NCI-H345 treated with DMSO at 0.1 percent for 48 hours (cell line): ENCODE measurements around the gene STK32B.
A peak's percentile ranks its signal among the peaks of the same experiment; 100 is the strongest.

ENCODE experiments used
- DNase-seq: peaks from one replicate; lab custom pipeline; 2025; ENCODE audit not compliant: unreplicated experiment; lab: John Stamatoyannopoulos, UW

The STK32B gene

GRCh38 chr4:5120067-5120466, 68.8 kb downstream of the STK32B start:
- DNase-seq, result no peak

DNA sequence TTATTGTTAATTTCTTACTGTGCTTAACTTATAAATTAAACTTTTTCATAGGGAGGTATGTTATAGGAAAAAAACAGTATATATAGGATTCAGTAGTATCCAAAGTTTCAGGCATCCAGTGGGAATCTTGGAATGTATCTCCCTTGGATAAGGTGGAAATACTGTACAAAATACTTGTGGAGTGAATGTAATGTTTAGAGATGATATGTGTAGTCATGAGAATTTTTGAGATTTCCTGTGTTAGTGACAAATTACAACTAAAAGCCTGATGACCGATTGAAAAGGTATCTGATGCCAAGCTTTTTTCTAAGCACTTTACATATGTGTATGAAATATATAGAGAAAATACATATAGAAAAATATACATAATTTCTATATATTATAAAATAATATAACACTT, 69.2 kb downstream of the STK32B start:
- DNase-seq, result no peak

GRCh38 chr4:5122114-5122513, 70.8 kb downstream of the STK32B start:
- no peak for DNase-seq

DNA sequence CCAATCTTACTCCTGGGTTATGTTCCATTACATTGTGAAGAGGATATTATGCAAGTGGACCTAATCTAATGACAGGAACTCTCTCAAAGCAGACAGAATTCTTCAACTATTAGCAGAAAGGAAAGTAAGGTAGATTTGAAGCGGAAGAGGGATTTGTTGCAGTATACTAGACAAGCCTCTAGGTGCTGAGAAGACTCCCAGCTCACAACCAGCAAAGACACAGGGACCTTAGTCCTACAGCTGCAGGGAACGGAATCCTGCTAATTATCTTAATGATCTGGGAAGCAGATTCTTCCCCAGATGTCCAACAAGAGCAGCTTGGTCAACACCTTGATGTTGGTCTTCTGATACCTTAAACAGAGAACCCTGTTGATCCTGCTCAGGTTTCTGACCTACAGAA, 73.6 kb downstream of the STK32B start:
- no peak for DNase-seq

- peak; percentile 36 for DNase-seq
Measured at GRCh38 chr4:5125321-5125720, 74.0 kb downstream of the STK32B start.

GRCh38 chr4:5126231-5126630, 75.0 kb downstream of the STK32B start:
- DNase-seq, result no peak

GRCh38 chr4:5126857-5127256, 75.6 kb downstream of the STK32B start:
- DNase-seq, result peak; percentile 27

DNA sequence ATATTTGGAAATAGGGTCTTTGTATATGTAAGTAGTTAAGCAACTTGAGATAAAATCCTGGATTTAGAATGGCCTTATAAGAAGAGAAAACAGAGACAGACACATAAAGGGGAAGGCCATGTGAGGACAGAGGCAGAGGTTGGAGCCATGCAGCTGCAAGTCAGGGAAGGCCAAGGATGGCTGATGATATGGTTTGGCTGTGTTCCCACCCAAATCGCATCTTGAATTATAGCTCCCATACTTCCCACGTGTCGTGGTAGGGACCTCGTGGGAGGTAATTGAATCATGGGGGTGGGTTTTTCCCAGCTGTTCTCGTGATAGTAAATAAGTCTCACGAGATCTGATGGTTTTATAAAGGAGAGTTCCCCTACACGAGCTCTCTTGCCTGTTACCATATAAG, 76.3 kb downstream of the STK32B start:
- DNase-seq, result no peak

DNA sequence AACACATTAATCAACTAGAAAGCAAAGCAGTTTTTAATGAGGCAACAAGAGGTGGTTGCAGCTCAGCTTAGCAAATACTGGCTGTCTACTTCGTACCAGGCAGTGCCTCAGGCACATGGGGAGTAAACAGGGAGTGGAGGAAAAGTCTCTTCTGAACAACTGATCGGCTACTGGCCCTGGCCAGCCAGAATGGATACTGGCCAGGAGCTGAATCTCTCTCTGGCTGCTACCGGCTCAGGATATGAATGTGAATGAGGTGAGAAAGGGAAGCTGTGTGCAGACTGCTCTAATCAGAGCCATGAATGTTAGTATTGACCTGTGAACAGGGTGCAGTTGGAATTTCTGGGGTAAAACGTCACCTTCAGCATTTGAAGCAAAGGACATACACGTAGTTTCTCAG, 77.3 kb downstream of the STK32B start:
- no peak for DNase-seq

GRCh38 chr4:5133201-5133600, 81.9 kb downstream of the STK32B start:
- no peak for DNase-seq

- DNase-seq, result no peak
Measured at GRCh38 chr4:5133933-5134594, 82.8 kb downstream of the STK32B start.

DNA sequence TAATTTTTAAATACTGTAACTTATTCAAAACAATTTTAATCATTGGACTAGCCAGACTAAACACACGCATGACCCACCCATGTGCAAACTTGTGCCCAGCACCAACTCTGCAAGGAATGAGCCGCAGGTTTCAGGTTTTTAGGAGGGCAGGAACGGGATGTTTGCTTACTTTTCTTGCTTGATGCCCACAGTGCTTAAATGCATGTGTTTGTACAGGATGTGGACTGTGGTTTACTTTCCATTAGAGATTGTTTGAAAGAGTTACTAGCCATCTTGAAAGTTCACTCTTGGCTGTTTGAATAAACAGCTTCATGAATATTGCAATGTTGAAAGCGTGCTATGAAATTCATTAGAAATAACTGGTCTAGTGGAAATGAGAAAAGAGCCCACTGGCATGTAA, 83.3 kb downstream of the STK32B start:
- no peak for DNase-seq

DNA sequence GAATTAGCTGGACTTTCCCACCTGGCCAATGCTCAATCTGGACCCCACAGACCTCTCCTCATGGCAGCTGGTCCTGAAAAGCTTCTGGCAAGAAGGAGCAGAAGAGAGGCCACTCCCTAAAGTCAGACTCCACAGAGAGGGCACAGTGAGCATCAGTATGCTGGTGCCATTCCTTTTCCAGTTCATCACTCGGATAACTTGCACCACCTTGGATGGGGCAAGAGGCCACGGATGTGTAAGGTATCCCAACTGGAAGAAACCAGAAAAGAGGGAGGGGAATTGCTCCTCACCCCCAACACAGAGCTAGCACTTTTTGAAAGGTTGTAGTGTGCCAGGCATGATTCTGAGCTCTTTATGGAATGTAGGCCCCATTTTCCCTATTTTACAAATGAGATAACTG, 85.9 kb downstream of the STK32B start:
- no peak for DNase-seq

DNA sequence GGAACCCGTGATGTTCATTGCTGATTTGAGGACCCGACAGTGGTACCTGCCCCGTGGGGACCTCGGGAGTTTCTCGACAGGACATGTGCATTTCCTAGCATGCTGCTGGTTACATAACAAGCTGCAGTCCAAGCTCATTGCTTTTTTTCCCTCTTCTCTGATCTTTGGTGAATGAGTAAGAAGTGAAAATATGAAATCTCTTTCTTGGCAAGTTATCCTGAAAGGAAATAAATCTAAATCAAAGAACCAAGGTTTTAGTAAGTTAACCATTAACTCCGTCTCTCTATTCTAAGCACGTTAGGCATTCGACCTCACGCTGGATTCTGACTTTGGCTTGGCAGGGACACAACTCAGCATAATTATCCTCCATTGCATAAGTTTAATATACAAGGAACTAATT, 86.6 kb downstream of the STK32B start:
- DNase-seq, result no peak

DNA sequence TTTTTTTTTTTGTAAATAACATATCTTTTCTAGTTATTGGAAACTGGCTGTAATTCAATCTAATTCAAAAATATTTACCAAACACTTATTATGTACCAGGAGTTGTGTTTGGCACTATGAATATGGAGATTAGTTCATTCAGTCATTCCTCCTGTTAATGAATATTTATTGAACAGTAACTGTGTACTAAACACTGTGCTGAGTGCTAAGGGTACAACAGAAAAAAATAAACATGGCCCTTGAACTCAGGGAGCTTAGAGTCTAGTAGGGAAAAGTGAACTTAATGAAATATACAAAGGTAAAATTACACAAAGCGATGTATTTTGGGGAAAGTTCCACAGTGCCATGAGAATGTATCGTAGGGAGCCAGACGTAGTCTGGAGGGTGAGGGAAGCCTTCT, 87.1 kb downstream of the STK32B start:
- DNase-seq, result no peak

GRCh38 chr4:5139141-5139540, 87.9 kb downstream of the STK32B start:
- DNase-seq, result no peak

- no peak for DNase-seq
Measured at GRCh38 chr4:5141802-5142201, 90.5 kb downstream of the STK32B start.

DNA sequence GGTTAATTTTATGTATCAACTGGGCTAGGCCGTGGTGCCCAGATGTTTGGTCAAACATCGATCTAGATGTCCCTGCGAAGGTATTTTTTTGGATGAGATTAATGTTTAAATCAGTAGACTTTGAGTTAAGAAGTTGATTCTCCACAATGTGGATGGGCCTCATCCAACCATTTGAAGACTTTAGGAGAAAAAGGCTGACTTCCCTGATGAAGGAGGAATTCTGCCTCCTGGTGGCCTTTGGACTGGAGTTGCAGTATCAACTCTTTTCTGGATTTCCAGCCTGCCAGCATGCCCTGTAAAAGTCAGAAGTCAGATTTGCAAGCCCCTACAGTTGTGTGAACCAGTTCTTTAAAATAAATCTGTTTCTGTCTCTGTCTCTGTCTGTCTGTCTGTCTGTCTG, 91.4 kb downstream of the STK32B start:
- DNase-seq, result no peak

DNA sequence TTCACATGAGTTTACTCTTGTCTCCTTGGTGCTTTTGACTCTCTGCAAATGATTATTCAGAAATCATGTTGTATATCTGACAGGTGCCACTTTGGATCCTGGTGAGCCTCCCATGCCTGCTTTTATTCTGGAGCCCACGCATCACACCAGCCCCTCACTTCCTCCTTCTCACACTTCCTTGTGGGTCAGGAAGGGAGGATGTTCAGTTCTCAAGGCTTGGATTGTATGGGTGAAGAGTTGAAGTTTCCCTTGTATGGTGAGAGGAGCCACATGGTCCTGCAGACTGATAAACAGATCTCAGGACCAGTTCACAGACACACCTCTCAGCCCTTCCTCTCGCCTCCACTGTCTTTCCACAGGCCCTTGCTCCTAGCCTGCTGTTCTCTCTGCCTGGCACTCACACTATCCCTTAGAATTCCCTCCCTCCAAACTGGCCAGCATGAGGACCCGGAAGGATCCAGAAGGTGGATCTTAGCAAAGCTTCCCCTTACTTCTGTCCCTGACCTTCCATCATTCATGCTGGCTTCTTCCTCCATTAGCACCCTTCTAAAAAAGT, 92.1 kb downstream of the STK32B start:
- DNase-seq, result no peak

DNA sequence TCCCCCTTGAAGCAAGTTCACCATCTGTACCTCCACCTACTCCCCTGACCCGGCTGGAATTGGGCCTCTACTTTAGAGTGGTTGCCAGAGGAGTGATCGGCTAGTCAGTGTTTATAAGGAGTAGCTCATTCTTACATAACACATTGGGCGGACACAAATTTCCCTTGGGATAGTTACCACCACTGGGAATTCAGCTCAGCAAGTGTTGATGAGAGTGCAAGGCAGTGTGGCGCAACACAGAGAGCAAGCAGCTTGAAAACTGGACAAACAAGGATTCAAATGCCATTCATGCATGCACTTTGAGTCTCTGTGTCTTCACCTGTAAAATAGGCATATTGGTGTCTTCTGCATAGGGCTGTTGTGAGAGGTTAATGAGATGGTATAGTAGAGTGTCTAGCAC, 92.7 kb downstream of the STK32B start:
- no peak for DNase-seq

- no peak for DNase-seq
Measured at GRCh38 chr4:5144384-5144783, 93.1 kb downstream of the STK32B start.

- DNase-seq, result no peak
Measured at GRCh38 chr4:5146248-5146647, 95.0 kb downstream of the STK32B start.

DNA sequence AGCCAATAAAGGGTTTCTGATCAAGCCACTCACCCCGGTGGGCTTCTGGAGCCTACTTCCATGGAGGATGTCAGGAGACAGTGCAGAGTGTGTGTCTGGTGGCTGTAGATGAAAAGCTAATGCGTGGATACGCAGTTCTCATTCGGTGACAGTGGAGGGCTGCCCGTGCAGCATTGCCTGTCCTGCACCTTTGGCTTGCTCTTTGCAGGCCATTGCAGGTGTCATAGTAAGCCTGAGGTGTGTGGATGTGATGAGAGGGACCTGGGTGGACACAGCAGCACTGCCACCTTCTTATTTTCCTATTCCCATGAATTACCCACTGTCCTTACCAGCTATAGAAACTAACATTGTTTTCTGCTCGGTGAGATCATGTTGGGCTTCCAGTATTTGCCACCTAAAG, 101.2 kb downstream of the STK32B start:
- no peak for DNase-seq
